Measurements from ENCODE around the gene PAIP2.
"Not testable (repeated sequence)": the region's sequence is repeated elsewhere in the genome, so short reads cannot be mapped to it uniquely, and the experiment has no call there.

The PAIP2 gene

GRCh38 chr5:139393497-139394122 lies 52.0 kb downstream of the PAIP2 start:
- DNase-seq: no peak

GRCh38 chr5:139394123-139394653 lies 52.5 kb downstream of the PAIP2 start:
- peak; percentile 45 to 65 for DNase-seq

DNA sequence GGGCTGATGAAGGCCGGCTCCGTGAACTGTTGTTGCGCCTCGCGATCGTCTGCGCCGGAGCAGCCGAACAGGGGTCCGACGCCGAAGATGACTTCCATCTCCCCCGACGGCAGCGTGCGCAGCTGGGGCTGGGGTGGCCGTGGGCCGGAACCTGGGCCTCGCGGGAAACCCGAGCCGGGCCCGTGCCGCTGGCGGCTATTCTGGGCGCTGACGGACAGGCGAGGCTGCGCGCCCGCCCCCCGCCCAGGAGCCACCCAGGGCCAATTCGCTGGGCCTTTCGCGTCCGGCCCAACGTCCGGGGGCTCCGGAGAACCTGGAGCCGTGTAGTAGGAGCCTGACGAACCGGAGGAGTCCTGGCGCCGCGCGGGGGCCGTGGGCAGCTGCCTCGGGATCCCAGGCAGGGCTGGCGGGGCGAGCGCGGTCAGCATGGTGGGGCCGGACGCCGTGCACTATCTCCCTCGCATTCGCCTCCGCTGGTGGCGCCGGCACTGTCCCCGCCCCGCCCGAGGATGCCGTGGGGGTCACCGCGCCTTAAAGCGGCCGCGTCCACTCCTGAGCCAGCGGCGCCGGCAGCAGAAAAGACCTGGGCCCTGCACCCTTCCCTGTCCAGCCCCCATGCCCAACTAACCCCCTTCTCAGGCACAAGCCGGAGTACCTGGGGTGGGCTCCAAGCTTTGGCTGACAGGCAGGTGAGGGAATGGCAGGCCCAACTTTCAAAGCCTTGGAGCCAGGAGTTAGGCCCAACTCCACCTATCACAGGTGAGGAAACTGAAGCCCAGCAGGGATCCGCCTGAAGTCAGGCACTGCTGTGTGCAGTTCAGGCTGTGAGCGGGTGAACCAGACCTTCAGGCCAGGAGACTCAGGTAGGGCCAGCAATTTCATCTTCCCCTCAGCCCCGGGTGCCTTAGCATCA lies 53.3 kb downstream of the PAIP2 start, which contains the start of gene PROB1:
Gene PROB1, minus strand, starts transcription at position 451 of the 913 bp plus-strand sequence. Its CDS starts 23 bp downstream, at position 428.
- no peak for DNase-seq

GRCh38 chr5:139395844-139396640 lies 54.4 kb downstream of the PAIP2 start:
- no peak for DNase-seq

- DNase-seq: no peak
Observed at GRCh38 chr5:139396691-139397090, 55.0 kb downstream of the PAIP2 start.

- no peak for DNase-seq
Observed at GRCh38 chr5:139397921-139398320, 56.3 kb downstream of the PAIP2 start.

GRCh38 chr5:139399501-139400121 lies 58.0 kb downstream of the PAIP2 start:
- no peak for DNase-seq

- DNase-seq: no peak
Observed at GRCh38 chr5:139401546-139401945, 59.9 kb downstream of the PAIP2 start.

DNA sequence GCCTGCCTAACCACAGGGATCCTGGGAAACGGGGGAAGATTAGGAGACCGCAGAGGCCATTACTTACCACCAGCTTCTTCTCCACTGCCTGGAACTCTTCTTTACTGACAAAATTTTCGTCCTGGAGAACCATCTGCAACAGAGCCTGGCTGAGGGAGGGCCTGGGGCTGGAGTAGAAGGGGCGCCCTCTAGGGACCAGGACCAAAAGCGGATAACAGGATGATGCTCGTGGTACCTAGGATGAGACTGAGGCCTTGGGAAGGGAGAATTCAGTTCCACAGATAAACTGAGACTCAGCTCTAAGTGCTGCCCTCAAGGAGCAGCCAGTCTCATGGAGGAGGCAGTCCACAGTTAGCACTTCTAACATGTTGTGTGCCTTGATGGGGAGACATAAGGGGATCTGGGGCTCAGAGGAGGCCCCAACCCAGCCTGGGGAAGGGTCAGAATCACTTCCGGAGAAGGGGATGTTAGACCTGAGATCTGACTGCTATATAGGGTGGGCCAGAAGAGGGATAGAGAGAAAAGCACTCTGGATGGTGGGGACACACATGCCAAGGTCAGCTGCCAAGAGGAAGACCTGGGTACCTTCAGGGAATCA lies 61.0 kb downstream of the PAIP2 start:
- DNase-seq: no peak

DNA sequence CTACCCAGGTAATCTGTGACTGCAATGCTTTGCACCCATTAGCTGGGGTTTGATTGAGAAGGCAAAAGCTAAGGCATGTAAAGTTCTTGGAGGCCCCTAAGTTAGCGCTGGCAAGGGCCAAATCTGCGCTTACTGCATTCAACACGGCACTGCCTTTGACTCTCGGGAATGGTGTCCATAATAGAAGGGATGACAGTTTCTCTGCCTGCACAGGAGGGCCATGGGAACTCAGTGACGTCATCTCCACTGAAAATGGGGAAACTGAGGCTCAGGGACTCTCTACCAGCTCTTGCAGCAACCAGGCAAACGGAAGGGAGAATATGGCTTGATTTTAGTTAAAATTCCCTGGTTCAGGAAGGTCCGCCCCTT lies 61.7 kb downstream of the PAIP2 start:
- no peak for DNase-seq

GRCh38 chr5:139403787-139404483 lies 62.3 kb downstream of the PAIP2 start, which contains the start of gene SPATA24:
Gene SPATA24, minus strand, starts transcription at chr5:139404089. Its CDS starts 29 bp downstream, at chr5:139404060.
- DNase-seq: peak; percentile 97 to 98

- DNase-seq: no peak
Observed at GRCh38 chr5:139404484-139404840, 62.8 kb downstream of the PAIP2 start.

- no peak for DNase-seq
Observed at GRCh38 chr5:139406963-139407362, 65.3 kb downstream of the PAIP2 start.

DNA sequence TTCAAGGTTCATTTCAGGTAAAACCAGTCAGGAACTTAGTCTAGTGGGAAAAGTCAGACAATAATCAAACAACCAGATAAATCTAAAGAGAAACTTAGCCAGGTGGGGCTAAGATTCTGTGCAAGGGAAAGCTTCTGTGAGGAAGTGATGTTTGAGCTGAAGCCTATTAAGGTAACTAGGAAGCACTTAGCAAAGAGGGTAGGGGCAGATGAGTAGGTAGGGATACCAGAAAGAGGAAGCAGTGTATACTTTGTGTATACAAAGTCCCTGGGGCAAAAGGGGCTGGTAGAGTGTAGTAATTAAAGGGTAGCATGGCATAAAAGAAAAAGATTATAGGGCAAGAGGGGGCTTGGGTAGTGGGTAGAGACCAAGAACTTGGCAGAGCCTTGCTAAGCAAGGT lies 65.9 kb downstream of the PAIP2 start:
- DNase-seq: no peak

DNA sequence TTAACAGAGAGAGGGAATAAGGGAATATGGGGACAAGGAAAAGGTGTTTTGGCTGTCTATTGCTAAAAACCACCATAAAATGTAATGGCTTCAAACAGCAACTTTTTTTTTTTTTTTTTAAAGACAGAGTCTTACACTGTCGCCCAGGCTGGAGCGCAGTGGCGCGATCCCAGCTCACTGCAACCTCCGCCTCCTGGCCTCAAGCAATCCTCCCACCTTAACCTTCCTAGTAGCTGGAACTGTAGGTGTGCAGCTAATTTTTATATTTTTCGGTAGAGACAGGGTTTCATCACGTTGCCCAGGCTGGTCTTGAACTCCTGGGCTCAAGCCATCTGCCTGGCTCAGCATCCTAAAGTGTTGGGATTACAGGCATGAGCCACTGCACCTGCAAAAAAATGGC lies 66.5 kb downstream of the PAIP2 start:
- no peak for DNase-seq

DNA sequence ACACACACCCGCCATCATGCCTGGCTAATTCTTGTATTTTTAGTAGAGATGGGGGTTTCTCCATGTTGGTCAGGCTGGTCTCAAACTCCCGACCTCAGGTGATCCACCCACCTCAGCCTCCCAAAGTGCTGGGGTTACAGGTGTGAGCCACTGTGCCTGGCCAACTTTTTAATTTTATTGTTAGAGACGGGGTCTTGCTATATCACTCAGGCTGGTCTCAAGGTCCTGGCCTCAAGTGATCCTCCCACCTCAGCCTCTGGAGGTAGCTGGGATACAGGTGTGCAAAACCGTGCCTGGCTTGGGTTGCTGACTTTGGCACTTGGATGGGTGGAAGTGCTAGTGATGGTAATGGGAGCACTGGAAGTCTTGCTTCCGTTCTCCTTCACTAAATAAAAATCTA lies 67.5 kb downstream of the PAIP2 start:
- not testable (repeated sequence) for DNase-seq

DNA sequence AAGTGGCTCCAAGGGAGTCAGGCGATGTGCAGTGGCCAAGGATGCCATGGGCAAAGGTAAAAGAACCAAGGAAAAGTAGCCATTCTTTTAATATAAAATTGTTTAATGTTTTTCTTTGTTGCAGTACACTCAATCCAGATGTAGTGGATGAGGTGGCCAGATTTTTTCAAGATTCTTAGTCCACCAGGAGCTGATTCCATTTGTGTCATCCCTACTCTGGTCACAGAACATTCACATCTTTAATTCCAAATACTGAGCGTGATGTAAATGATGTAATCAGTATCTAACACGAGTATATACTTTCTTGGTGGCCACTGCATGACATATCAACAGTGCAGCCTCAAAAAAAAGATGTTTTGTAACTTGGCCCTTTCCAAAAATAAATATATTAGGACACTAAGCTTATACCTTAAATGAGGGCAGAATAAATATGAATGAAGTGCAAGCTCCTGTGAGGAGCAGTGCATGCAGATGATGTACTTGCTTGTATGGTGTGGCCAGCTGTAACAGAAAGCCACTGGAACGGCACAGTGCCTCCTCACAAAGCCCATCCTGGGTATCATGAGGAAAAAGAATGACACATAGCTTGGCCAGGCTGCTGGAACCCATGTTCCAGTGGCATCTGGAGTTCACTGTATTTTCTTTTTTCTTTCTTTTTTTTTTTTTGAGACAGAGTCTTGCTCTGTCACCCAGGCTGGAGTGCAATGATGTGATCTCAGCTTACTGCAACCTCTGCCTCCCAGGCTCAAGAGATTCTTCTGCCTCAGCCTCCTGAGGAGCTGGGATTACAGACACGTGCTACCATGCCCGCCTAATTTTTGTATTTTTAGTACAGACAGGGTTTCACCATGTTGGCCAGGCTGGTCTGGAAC lies 68.7 kb downstream of the PAIP2 start:
- no peak for DNase-seq

GRCh38 chr5:139410993-139411828 lies 69.6 kb downstream of the PAIP2 start:
- no peak for DNase-seq

GRCh38 chr5:139413153-139413552 lies 71.5 kb downstream of the PAIP2 start:
- no peak for DNase-seq

- DNase-seq: no peak
Observed at GRCh38 chr5:139413963-139414362, 72.3 kb downstream of the PAIP2 start.

Data from stimulated activated CD4-positive, alpha-beta T cell treated with anti-CD3 and anti-CD28 coated beads, Interleukin-2, amount 100 ng/mL, for 48 hours (primary cell).